ENCODE measurements around the gene MAPK14. TPM values are rescaled to one million over a fixed set of nuclear protein-coding genes. Genes with fewer than 3 reads are reported as not detected.

The MAPK14 gene
- total RNA-seq, 2 donors from 2014 or later: 62.2 to 76.1 TPM

DNA sequence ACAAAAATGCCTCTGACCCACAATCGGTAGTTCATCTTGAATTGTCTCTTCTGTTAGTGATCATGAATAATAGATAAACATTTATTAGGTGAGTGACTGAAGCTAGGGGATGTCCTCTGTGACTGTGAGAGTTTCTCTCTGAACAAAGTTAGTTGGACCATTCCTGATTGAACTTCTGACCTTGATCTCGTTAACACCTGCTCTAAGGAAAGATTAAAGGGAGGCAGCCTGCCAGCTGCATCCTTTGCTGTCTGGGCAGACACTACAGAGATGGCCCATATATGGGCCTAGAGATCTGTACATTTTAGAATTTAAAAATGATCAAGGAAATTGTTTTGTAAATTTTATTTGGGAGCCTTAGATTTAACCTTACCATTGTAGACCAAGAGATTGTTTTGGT, 27.3 kb downstream of the MAPK14 start:
- no peak for DNase-seq
- H3K4me3 ChIP-seq: no peak overlapping the region
- no peaks in the 10 kb centered on the region for H3K36me3 ChIP-seq
- H3K9me3 ChIP-seq: no peaks in the 10 kb centered on the region
- intact Hi-C loops (cut with DNase I): no loop called here
- H3K27me3 ChIP-seq: no peaks in the 10 kb centered on the region
- no peak overlapping the region for H3K27ac ChIP-seq
- TF ChIP-seq, protein P1, sequence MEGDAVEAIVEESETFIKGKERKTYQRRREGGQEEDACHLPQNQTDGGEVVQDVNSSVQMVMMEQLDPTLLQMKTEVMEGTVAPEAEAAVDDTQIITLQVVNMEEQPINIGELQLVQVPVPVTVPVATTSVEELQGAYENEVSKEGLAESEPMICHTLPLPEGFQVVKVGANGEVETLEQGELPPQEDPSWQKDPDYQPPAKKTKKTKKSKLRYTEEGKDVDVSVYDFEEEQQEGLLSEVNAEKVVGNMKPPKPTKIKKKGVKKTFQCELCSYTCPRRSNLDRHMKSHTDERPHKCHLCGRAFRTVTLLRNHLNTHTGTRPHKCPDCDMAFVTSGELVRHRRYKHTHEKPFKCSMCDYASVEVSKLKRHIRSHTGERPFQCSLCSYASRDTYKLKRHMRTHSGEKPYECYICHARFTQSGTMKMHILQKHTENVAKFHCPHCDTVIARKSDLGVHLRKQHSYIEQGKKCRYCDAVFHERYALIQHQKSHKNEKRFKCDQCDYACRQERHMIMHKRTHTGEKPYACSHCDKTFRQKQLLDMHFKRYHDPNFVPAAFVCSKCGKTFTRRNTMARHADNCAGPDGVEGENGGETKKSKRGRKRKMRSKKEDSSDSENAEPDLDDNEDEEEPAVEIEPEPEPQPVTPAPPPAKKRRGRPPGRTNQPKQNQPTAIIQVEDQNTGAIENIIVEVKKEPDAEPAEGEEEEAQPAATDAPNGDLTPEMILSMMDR (IDR thresholded peaks at IDR 0.05): no peak
- peaks cover 4% of the 10 kb centered on the region for H3K4me1 ChIP-seq
- H3K9ac ChIP-seq (ENCODE audit: low read depth in 2 of 2, low read length in 2 of 2): no peak overlapping the region

DNA sequence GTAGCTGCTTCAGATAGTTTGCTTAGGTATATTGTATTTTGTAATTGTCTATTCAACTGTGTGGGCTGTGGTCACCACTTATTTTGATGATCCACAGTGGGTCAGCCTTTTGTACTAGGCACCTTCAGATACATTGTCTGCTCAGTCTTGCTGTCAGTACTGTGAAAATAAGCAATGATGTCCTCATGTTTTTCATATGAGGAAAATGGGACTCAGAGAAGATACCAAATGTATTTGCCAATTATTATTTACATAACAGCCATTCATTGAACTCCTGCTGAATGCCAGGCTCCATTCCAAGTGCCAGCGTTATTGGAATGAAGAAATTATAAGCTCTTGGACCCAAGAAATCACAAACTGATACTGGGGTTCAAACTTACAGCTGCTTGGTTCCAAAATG, 28.6 kb downstream of the MAPK14 start:
- H3K27ac ChIP-seq: no peak overlapping the region
- TF ChIP-seq, protein P1 (IDR thresholded peaks at IDR 0.05): no peak
- intact Hi-C loops (cut with DNase I): no loop called here
- no peaks in the 10 kb centered on the region for H3K4me1 ChIP-seq
- no peaks in the 10 kb centered on the region for H3K27me3 ChIP-seq
- no peak overlapping the region for H3K4me3 ChIP-seq
- no peak overlapping the region for H3K9ac ChIP-seq (ENCODE audit: low read depth in 2 of 2, low read length in 2 of 2)
- H3K9me3 ChIP-seq: no peaks in the 10 kb centered on the region
- no peak for DNase-seq
- H3K36me3 ChIP-seq: no peaks in the 10 kb centered on the region

DNA sequence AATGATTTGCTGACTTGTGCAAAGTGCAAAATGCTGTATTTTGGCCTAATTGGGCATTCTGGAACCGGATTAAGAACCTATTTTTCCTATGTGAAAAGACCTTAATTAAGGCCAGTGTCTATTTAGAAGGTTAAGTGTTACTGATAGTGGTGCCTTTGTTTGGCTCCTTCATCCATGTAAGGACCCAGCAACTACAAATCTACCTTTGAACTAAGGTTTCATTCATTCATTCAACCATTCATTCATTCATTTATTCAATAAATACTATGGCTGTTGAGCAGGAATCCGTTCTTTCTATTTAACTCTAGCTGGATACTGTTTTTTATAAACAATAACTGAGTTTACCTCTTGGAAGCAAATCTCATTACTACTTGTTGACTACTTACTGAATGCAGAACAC, 33.6 kb downstream of the MAPK14 start:
- TF ChIP-seq, protein P1 (IDR thresholded peaks at IDR 0.05): no peak
- H3K27ac ChIP-seq: no peak overlapping the region
- H3K4me1 ChIP-seq: no peaks in the 10 kb centered on the region
- intact Hi-C loops (cut with DNase I): no loop called here
- no peaks in the 10 kb centered on the region for H3K9me3 ChIP-seq
- no peaks in the 10 kb centered on the region for H3K36me3 ChIP-seq
- DNase-seq: no peak
- H3K4me3 ChIP-seq: no peak overlapping the region
- no peak overlapping the region for H3K9ac ChIP-seq (ENCODE audit: low read depth in 2 of 2, low read length in 2 of 2)
- H3K27me3 ChIP-seq: no peaks in the 10 kb centered on the region

DNA sequence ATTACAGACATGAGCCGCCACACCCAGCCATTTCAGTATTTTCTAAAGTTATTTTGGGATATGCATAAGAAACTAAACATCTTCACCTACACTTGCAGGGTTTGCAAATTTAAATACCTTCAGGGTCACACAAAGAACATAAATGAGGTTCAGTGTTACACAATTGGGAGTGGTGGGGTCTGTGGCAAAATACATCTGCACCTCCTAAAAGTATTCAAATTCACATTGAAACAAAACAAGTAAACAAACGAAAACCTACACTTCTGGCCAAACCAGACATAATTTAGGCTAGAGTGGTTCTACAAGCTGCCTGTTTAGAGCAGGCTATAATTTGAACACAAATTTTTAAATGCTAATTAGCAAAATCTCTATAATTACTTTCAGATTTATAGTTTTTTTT, 34.6 kb downstream of the MAPK14 start:
- no peaks in the 10 kb centered on the region for H3K9me3 ChIP-seq
- H3K9ac ChIP-seq (ENCODE audit: low read depth in 2 of 2, low read length in 2 of 2): no peak overlapping the region
- H3K27me3 ChIP-seq: no peaks in the 10 kb centered on the region
- intact Hi-C loops (cut with DNase I): no loop called here
- H3K4me3 ChIP-seq: no peak overlapping the region
- no peak for DNase-seq
- no peaks in the 10 kb centered on the region for H3K36me3 ChIP-seq
- TF ChIP-seq, protein P1 (IDR thresholded peaks at IDR 0.05): no peak
- no peak overlapping the region for H3K27ac ChIP-seq
- H3K4me1 ChIP-seq: no peaks in the 10 kb centered on the region

DNA sequence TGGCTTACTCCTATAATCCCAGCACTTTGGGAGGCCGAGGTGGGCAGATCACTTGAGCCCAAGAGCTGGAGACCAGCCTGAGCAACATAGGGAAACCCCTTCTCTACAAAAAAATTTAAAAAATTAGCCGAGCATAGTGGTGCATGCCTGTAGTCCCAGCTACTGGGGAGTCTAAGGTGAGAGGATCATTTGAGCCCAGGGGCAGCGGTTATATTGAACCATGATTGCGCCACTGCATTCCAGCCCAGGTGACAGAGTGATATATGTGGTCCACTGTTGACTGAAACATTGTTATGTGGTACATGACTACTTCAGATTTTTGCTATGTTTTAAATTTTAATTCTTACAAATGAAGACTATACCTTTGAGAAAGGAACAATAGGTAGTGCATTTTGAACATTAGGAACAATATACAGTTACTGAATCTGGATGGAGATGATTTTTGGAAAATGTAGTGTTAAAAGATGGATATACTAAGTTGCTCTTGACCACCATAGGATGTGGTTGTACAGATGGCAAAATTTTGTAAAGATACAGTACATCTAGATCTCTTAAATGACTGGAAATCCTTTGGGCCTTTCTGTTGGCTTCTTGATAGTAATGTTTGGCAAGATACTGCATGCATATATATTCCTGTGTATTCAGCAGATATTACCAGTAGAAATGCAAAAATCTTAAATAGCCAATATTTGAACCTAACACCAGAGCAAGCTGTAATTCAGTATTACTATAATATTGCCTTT, 35.9 kb downstream of the MAPK14 start:
- Histone ChIP-seq H3K27me3 (no peaks in the 10 kb centered on the region), H3K9me3 (no peaks in the 10 kb centered on the region), H3K4me1 (no peaks in the 10 kb centered on the region), H3K4me3 (no peak overlapping the region), H3K9ac (ENCODE audit: low read depth in 2 of 2, low read length in 2 of 2) (no peak overlapping the region), H3K27ac (no peak overlapping the region), H3K36me3 (no peaks in the 10 kb centered on the region)
- DNase-seq: no peak
- TF ChIP-seq, protein P1 (IDR thresholded peaks at IDR 0.05): no peak
- intact Hi-C loops (cut with DNase I): no loop called here

All from colonic mucosa (tissue), 4 donors.